Adrenal gland (tissue), 5 donors: ENCODE results near the gene TIFAB.

ENCODE experiments used
- POLR2A ChIP-seq, 2 donors: fragments of 450-650 bp; IDR thresholded peaks; one replicate each; pipeline ENCODE4 v1.6.1; 2017; ENCODE audit warnings: antibody characterized with exemption in 2 of 2, mild to moderate bottlenecking in 2 of 2, moderate library complexity in 1 of 2
- TF ChIP-seq, protein P1 (sequence below), 6 experiments: fragments of 450-650 bp in 4 of 6; fragments of 200-600 bp in 2 of 6; sonication (generic) in 1 of 6; IDR thresholded peaks; 1 replicate in 5 of 6; 2 replicates in 1 of 6; pipeline versions ENCODE4 v1.5.1 to v1.8.0; 2016 to 2021; ENCODE audit warnings: antibody characterized with exemption in 6 of 6, mild to moderate bottlenecking in 2 of 6, moderate library complexity in 1 of 6
- donor health status: DM: no; HTN: no; CAD: no.

DNA sequence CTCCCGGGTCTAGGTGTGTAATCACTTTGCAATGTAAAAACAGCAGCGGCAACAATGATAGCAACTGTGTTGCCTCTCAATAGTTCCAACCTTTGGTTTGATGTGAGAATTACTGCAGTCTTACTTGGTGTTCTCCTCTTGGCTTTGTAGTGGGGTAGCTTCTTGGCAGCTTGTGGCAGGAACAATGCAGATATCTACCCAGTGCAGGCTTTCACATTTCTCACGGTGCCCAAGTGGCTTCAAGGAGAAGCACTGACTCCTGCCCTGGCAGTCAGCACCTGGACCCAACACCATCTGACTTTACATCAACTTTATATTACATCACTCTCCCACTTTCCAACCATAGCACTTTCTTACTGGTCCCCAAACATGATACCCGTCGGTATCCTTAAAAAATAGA is 28.4 kb upstream of the TIFAB start:
- TF ChIP-seq, protein P1, sequence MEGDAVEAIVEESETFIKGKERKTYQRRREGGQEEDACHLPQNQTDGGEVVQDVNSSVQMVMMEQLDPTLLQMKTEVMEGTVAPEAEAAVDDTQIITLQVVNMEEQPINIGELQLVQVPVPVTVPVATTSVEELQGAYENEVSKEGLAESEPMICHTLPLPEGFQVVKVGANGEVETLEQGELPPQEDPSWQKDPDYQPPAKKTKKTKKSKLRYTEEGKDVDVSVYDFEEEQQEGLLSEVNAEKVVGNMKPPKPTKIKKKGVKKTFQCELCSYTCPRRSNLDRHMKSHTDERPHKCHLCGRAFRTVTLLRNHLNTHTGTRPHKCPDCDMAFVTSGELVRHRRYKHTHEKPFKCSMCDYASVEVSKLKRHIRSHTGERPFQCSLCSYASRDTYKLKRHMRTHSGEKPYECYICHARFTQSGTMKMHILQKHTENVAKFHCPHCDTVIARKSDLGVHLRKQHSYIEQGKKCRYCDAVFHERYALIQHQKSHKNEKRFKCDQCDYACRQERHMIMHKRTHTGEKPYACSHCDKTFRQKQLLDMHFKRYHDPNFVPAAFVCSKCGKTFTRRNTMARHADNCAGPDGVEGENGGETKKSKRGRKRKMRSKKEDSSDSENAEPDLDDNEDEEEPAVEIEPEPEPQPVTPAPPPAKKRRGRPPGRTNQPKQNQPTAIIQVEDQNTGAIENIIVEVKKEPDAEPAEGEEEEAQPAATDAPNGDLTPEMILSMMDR (IDR thresholded peaks at IDR 0.05): no peak
- TF ChIP-seq POLR2A (IDR thresholded peaks at IDR 0.05): no peak
